IPS DF 19.7 (cell line): ENCODE data around the gene MAST4.
A peak's percentile ranks its signal among the peaks of the same experiment; 100 is the strongest.

ENCODE experiments used
- DNase-seq: peaks from one replicate; pipeline ENCODE4 v3.0.0-alpha.2; 2013; ENCODE audit warnings: low read depth, low spot score

MAST4 gene

GRCh38 chr5:66697796-66698564 is 101.8 kb downstream of the MAST4 start:
- no peak for DNase-seq

GRCh38 chr5:66701244-66701643 is 105.1 kb downstream of the MAST4 start:
- DNase-seq, result no peak

- no peak for DNase-seq
Measured at GRCh38 chr5:66702426-66702825, 106.2 kb downstream of the MAST4 start.

GRCh38 chr5:66704790-66705425 is 108.7 kb downstream of the MAST4 start:
- DNase-seq, result no peak

- DNase-seq, result no peak
Measured at GRCh38 chr5:66708368-66708767, 112.2 kb downstream of the MAST4 start.

- no peak for DNase-seq
Measured at GRCh38 chr5:66710557-66711088, 114.4 kb downstream of the MAST4 start.

- peak; percentile 7 for DNase-seq
Measured at GRCh38 chr5:66713998-66714397, 117.8 kb downstream of the MAST4 start.

GRCh38 chr5:66717455-66718373 is 121.5 kb downstream of the MAST4 start:
- DNase-seq, result no peak

- DNase-seq, result no peak
Measured at GRCh38 chr5:66718374-66719002, 122.3 kb downstream of the MAST4 start.

GRCh38 chr5:66720780-66721179 is 124.6 kb downstream of the MAST4 start:
- no peak for DNase-seq

- DNase-seq, result no peak
Measured at GRCh38 chr5:66722686-66723085, 126.5 kb downstream of the MAST4 start.

GRCh38 chr5:66724349-66725139 is 128.4 kb downstream of the MAST4 start:
- DNase-seq, result no peak

GRCh38 chr5:66727630-66728029 is 131.4 kb downstream of the MAST4 start:
- no peak for DNase-seq

- DNase-seq, result no peak
Measured at GRCh38 chr5:66728049-66728448, 131.9 kb downstream of the MAST4 start.

GRCh38 chr5:66737096-66737495 is 140.9 kb downstream of the MAST4 start:
- no peak for DNase-seq

- no peak for DNase-seq
Measured at GRCh38 chr5:66738136-66738535, 141.9 kb downstream of the MAST4 start.

GRCh38 chr5:66739021-66739420 is 142.8 kb downstream of the MAST4 start:
- DNase-seq, result no peak

- DNase-seq, result no peak
Measured at GRCh38 chr5:66739951-66740350, 143.8 kb downstream of the MAST4 start.

GRCh38 chr5:66741394-66741793 is 145.2 kb downstream of the MAST4 start:
- DNase-seq, result no peak

- DNase-seq, result no peak
Measured at GRCh38 chr5:66742083-66742895, 146.1 kb downstream of the MAST4 start.
